HG03457 (cell line): ENCODE data around the gene NMRAL1.

Experiments
- ATAC-seq: cut with Tn5 transposase; IDR thresholded peaks from one replicate; pipeline ENCODE4 v1.9.1; 2021; ENCODE audit warnings: moderate number of reproducible peaks; ENCODE audit not compliant: unreplicated experiment

Gene NMRAL1

DNA sequence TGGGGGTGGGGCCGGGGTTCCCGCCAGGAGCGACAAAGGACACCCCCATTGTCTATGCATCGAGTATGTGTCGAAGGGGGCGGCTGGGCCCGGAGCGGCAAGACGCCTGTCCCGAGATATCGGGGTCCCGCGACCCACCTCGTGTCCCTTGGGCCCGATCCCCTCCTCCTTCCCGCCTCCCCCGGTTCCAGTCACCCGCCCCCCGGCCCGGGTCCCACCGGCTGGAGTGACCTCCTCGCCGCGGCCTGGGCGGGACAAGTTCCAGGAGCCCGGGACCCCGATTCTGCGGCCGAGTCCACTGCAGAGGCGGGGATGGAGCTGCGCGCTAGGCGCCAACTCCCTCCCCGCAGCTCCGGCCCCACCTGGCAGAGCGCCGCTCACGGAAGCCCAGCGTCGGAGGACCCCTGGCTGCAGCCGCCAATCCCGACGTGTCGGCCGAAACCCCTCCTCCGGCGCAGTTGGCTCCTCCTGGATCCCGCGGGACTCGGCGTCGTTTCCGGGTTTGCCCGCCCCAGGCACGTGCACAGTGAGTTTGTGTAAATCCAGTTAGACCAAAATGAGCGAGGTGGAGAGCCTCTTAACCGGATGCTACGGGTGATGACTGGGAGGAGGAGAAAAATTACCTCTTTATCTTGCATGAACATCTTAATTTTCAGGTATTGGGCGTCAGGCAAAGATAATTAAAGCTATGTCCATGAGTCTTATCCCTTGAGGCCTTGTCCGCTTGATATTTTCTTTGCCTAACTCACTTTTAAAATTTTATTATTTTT is at the start of gene NMRAL1:
Gene NMRAL1 (minus strand): TSS at position 434 of the 770 bp plus-strand sequence. CDS start 493 bp downstream, outside the sequence.
- ATAC-seq = no peak

- ATAC-seq = no peak
These were observed 49.3 kb upstream of the NMRAL1 start for GRCh38 chr16:4523686-4524085.

DNA sequence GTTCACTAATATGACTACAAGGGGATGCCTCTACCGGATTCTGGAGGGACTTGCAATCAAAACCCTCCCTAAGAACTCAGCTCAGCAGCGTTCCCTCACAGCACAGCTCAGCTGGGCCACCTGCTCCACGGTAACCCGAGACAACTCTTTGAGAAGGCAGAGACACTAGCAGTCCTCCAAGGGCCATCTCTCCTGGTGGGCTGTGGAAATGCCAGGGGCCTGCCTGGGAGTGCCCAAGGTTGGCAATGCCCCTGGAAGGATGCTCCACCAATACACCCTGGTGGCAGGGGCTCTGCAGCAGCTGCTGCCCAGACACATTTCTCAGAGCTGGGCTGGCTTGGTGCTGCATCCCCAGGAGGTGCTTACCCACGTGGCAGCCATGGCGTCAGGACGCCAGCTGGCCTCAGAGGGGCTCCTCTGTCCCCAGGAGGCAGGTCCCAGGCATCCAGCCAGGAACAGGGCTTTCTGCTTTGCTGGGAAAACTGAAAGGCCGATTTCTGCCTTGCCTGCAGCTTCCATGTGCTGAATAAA is 47.7 kb upstream of the NMRAL1 start:
- ATAC-seq = no peak

- no peak for ATAC-seq
These were observed 46.5 kb upstream of the NMRAL1 start for GRCh38 chr16:4520913-4521312.

DNA sequence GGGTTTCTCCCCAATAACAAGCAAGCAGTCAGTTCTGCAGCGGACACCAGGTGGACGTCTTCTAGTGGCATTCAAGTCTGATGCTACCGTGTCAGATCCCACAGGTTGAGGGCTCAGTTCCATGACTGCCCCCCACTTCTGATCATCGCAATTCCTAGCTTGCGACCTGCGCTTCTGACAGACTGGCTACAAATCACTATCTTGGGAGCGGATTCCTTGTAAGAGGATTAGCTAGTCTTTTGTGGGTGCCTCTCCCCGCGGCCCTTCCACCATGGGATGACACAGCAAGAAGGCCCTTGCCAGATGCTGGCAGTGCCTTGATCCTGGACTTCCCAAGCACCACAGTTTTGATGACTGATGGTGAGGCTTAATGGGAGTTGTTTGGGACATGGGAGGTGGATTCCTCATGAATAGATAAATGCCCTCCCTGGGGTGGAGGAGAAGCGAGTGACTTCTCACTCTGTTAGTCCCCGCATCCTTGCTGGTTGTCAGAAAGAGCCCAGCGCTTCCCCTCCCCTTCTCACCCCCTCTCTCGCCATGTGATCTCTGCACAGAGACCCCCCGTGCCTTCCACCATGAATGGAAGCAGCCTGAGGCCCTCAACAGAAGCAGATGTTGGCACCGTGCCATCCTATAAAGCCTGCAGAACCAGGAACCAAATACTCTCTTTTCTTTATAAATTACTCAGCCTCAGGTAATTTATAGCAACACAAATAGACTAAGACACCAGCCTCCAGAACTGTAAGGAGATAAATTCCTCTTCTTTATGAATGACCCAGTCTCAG is 45.0 kb upstream of the NMRAL1 start:
- no peak for ATAC-seq

GRCh38 chr16:4517812-4518680 is 43.6 kb upstream of the NMRAL1 start:
- no peak for ATAC-seq

- ATAC-seq = peak; percentile 44
These were observed 41.3 kb upstream of the NMRAL1 start for GRCh38 chr16:4515611-4516233.

GRCh38 chr16:4514606-4515005 is 40.2 kb upstream of the NMRAL1 start:
- ATAC-seq = no peak

DNA sequence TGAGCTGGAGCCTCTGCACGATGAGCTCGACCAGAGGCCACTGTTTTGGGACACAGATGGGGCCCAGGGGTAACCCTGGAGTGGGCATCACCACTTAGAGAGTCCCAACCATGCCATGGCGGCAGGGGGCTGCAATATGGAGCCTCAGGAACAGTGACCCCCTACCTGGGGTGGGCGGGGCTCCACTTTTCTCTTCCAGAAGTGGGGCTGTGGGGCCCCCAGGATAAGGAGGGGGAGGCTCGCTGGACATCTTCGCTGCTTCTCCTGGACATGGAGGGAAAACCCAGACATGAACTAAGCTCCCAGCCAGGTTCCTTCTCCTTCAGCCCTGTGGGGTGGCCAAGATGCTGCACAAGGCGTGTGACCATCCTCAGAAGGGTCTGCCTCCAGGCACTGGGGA is 39.5 kb upstream of the NMRAL1 start:
- no peak for ATAC-seq

DNA sequence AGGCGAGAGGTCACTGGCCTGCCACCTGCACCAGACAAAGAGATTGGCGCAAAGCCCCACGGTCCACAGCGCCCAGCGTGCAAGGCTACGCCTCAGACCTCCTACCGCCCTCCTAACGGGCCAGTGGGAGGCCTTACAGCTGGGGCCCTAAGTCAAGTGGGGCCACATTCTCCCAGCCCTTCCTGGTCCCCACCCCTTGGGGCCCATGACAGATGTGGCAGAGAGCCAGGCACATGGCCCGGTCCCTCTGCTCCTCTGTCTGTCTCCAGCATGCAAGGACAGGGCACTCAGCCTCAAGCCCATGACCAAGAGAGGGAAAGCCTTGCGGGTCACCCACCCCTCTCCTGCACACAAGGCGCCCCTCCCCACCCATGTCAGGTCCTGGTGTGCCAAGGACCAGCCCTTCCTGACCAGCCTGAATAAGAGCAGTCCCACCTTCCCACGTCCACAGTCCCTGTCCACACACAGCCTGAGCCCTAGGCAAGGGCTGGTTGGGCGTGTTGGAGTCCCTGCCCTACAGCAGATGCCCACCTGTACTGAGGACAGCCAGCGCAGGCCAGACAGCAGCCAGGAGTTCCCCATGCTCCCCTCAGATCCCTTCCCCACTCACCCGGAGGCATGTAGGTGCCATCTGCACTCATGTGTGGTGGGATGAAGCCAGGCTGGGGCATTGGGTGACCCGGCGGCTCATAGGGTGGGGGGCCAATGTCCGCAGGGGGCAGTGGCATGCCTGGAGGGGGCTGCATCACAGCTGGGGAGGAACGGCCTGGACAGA is 38.8 kb upstream of the NMRAL1 start:
- ATAC-seq = no peak

- ATAC-seq = no peak
These were observed 38.0 kb upstream of the NMRAL1 start for GRCh38 chr16:4512473-4512872.

DNA sequence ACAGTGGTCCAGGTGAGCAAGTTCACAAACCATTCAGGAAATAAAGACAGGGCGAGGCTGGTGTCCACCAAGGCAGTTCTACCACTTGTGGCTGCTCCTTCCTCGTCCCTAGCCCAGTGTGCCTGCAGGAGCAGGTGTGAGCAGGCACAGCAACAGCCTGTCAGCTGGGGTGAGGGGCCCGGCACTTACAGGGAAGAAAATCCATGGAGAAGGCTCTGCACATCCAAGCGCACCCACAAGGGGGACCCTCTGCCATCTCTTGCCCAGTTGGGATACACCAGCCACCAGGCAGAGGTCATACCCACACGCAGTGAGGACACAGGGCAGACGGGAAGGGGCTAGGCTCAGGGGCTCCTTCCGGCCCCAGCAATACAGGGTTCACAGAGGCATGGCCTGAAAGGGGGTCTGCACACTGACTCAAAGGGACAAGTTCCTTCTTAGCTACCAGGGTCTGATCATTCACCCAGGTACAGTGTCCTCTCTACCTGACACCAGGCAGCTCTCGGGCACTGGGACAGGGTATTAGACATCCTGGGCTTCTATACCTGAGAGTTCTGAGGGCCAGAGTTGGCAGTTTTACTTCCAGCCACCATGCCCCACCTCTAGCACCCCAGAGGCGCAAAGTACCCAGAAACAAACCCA is 37.1 kb upstream of the NMRAL1 start:
- no peak for ATAC-seq

- no peak for ATAC-seq
These were observed 36.5 kb upstream of the NMRAL1 start for GRCh38 chr16:4510747-4511426.

- no peak for ATAC-seq
These were observed 35.7 kb upstream of the NMRAL1 start for GRCh38 chr16:4510131-4510530.

DNA sequence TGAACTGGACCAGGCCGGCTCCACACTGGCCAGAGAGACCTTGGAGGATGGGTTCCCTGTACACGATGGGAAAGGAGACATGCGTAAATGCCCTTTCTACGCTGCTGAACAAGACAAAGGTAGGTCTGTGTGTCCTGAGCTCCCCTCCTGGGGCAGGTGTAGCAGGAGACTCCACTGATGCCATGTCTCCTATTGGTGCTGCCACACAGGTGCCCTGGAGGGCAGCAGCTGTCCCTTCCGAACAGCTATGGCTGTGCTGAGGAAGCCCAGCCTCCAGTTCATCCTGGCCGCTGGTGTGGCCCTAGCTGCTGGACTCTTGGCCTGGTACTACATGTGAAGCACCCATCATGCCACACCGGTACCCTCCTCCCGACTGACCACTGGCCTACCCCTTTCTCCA is 35.0 kb upstream of the NMRAL1 start:
- ATAC-seq = no peak

GRCh38 chr16:4508806-4509205 is 34.4 kb upstream of the NMRAL1 start:
- ATAC-seq = no peak

- ATAC-seq = no peak
These were observed 33.3 kb upstream of the NMRAL1 start for GRCh38 chr16:4507588-4508345.

DNA sequence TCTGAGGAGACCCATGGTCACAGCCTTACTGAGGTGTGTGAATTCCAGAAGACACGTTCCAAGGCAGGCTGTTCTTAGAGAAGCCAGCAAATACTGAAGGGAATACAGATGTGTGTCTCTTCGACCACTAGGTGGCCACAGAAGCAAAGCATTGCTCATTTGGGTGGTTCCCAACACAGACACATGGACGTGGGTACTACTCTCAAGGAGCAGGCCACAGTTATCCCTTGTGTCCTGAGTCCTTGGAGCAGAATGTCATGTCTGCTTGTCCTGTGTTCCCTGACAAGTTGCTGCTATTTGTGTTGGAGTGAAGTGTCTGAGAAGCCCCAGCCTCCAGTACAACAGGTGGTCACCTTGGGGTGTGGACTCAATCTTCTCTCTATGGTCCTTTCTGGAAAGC is 32.0 kb upstream of the NMRAL1 start:
- no peak for ATAC-seq
